ENCODE measurements around the gene ZNF485.
A peak's percentile ranks its signal among the peaks of the same experiment; 100 is the strongest.
"Not testable (repeated sequence)": the region's sequence is repeated elsewhere in the genome, so short reads cannot be mapped to it uniquely, and the experiment has no call there.

ZNF485 gene

GRCh38 chr10:43598446-43598845 lies 7.8 kb upstream of the ZNF485 start (continued):
- TF ChIP-seq, protein P1, sequence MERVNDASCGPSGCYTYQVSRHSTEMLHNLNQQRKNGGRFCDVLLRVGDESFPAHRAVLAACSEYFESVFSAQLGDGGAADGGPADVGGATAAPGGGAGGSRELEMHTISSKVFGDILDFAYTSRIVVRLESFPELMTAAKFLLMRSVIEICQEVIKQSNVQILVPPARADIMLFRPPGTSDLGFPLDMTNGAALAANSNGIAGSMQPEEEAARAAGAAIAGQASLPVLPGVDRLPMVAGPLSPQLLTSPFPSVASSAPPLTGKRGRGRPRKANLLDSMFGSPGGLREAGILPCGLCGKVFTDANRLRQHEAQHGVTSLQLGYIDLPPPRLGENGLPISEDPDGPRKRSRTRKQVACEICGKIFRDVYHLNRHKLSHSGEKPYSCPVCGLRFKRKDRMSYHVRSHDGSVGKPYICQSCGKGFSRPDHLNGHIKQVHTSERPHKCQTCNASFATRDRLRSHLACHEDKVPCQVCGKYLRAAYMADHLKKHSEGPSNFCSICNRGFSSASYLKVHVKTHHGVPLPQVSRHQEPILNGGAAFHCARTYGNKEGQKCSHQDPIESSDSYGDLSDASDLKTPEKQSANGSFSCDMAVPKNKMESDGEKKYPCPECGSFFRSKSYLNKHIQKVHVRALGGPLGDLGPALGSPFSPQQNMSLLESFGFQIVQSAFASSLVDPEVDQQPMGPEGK (CRISPR knock-in tag; IDR thresholded peaks at IDR 0.05; ENCODE audit: borderline replicate concordance), result no peak
- TF ChIP-seq ESRRG (CRISPR knock-in tag; IDR thresholded peaks at IDR 0.05) (no peak), ZC3H10 (CRISPR knock-in tag; IDR thresholded peaks at IDR 0.05) (no peak), RARB (CRISPR knock-in tag; IDR thresholded peaks at IDR 0.05) (no peak)

DNA sequence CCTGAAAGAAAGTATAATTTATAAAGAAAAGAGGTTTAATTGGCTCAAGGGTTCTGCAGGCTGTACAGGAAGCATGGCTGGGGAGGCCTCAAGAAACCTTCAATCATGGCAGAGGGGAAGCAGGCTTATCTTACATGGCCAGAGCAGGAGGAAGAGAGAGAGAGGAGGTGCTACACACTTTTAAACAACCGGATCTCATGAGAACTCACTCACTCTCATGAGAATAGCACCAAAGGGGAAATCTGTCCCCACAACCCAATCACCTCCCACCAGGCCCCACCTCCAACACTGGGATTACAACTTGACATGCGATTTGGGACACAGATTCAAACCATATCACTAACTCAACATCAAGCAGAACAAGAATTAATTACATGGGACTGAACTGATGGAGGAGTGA lies 6.9 kb upstream of the ZNF485 start:
- no peak for TF ChIP-seq ZFP30 (CRISPR knock-in tag; IDR thresholded peaks at IDR 0.05)
- TF ChIP-seq ZNF70 (CRISPR knock-in tag; IDR thresholded peaks at IDR 0.05), result no peak
- TF ChIP-seq POU6F1 (CRISPR knock-in tag; IDR thresholded peaks at IDR 0.05; ENCODE audit: borderline replicate concordance, low read depth), result no peak
- TF ChIP-seq, protein P2, sequence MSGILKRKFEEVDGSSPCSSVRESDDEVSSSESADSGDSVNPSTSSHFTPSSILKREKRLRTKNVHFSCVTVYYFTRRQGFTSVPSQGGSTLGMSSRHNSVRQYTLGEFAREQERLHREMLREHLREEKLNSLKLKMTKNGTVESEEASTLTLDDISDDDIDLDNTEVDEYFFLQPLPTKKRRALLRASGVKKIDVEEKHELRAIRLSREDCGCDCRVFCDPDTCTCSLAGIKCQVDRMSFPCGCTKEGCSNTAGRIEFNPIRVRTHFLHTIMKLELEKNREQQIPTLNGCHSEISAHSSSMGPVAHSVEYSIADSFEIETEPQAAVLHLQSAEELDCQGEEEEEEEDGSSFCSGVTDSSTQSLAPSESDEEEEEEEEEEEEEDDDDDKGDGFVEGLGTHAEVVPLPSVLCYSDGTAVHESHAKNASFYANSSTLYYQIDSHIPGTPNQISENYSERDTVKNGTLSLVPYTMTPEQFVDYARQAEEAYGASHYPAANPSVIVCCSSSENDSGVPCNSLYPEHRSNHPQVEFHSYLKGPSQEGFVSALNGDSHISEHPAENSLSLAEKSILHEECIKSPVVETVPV (CRISPR knock-in tag; IDR thresholded peaks at IDR 0.05), result no peak
- TF ChIP-seq PPARA (CRISPR knock-in tag; IDR thresholded peaks at IDR 0.05; ENCODE audit: borderline replicate concordance), result no peak
- no peak for TF ChIP-seq CSDC2 (CRISPR knock-in tag; IDR thresholded peaks at IDR 0.05)
- ATAC-seq, result no peak

GRCh38 chr10:43601576-43601975 lies 4.7 kb upstream of the ZNF485 start:
- ATAC-seq, result not testable (repeated sequence)

GRCh38 chr10:43605850-43606322 lies 352 bp upstream of the ZNF485 start:
- TF ChIP-seq ZNF565 (CRISPR knock-in tag; conservative IDR thresholded peaks at IDR 0.05; ENCODE audit: low read depth) (no peak), BACH2 (CRISPR knock-in tag; IDR thresholded peaks at IDR 0.05; ENCODE audit: borderline replicate concordance) (no peak), ZNF70 (CRISPR knock-in tag; IDR thresholded peaks at IDR 0.05) (no peak), ZC3H10 (CRISPR knock-in tag; IDR thresholded peaks at IDR 0.05) (no peak), ESRRG (CRISPR knock-in tag; IDR thresholded peaks at IDR 0.05) (no peak), CREB5 (CRISPR knock-in tag; IDR thresholded peaks at IDR 0.05; ENCODE audit: low read depth) (no peak)
- TF ChIP-seq, protein P3, sequence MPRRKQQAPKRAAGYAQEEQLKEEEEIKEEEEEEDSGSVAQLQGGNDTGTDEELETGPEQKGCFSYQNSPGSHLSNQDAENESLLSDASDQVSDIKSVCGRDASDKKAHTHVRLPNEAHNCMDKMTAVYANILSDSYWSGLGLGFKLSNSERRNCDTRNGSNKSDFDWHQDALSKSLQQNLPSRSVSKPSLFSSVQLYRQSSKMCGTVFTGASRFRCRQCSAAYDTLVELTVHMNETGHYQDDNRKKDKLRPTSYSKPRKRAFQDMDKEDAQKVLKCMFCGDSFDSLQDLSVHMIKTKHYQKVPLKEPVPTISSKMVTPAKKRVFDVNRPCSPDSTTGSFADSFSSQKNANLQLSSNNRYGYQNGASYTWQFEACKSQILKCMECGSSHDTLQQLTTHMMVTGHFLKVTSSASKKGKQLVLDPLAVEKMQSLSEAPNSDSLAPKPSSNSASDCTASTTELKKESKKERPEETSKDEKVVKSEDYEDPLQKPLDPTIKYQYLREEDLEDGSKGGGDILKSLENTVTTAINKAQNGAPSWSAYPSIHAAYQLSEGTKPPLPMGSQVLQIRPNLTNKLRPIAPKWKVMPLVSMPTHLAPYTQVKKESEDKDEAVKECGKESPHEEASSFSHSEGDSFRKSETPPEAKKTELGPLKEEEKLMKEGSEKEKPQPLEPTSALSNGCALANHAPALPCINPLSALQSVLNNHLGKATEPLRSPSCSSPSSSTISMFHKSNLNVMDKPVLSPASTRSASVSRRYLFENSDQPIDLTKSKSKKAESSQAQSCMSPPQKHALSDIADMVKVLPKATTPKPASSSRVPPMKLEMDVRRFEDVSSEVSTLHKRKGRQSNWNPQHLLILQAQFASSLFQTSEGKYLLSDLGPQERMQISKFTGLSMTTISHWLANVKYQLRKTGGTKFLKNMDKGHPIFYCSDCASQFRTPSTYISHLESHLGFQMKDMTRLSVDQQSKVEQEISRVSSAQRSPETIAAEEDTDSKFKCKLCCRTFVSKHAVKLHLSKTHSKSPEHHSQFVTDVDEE (CRISPR knock-in tag; IDR thresholded peaks at IDR 0.05), result no peak
- ATAC-seq, result peak; percentile 38; the same call in 2 of the 3 replicates

- no peak for TF ChIP-seq CSDC2 (CRISPR knock-in tag; IDR thresholded peaks at IDR 0.05)
- ATAC-seq, result no peak
These were observed 948 bp downstream of the ZNF485 start for GRCh38 chr10:43607199-43607573.

- TF ChIP-seq ZC3H10 (CRISPR knock-in tag; IDR thresholded peaks at IDR 0.05) (no peak), SNAI2 (CRISPR knock-in tag; IDR thresholded peaks at IDR 0.05) (no peak), ZNF565 (CRISPR knock-in tag; conservative IDR thresholded peaks at IDR 0.05; ENCODE audit: low read depth) (no peak), ARNTL (CRISPR knock-in tag; IDR thresholded peaks at IDR 0.05; ENCODE audit: borderline replicate concordance, low read depth) (no peak)
- TF ChIP-seq, protein P1 (CRISPR knock-in tag; IDR thresholded peaks at IDR 0.05; ENCODE audit: borderline replicate concordance), result no peak
- no peak for ATAC-seq
These were observed 4.4 kb downstream of the ZNF485 start for GRCh38 chr10:43610636-43611035.

Data from SK-N-SH treated with all-trans-retinoic acid at 6 μM for 48 hours (cell line).